ENCODE measurements around the gene MZB1.

GRCh38 chr5:139360384-139360783 lies 29.3 kb downstream of the MZB1 start:
- no peak for TF ChIP-seq CTCF (IDR thresholded peaks at IDR 0.05)
- TF ChIP-seq POLR2A (IDR thresholded peaks at IDR 0.05): no peak
